ENCODE results near the gene AOPEP.

AOPEP gene

GRCh38 chr9:94894094-94894699, 167.7 kb downstream of the AOPEP start:
- no peak for DNase-seq (ENCODE audit: low read depth in 2 of 2, low spot score in 1 of 2)

DNA sequence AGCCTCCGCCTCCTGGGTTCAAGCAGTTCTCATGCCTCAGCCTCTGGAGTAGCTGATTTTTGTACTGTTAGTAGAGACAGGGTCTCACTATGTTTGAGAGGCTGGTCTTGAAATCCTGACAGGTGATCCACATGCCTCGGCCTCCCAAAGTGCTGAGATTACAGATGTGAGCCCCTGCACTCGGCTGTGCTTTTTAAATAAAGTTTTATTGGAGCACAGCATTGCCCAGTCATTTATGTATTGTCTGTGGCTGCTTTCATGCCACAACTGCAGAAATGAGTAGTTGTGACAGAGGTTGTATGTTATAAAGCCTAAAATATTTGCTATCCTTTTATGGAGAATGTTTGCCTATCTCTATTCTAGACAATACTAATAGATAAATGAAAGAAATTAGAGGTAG, 169.2 kb downstream of the AOPEP start:
- no peak for DNase-seq (ENCODE audit: low read depth in 2 of 2, low spot score in 1 of 2)

GRCh38 chr9:94896512-94896911, 170.0 kb downstream of the AOPEP start:
- DNase-seq (ENCODE audit: low read depth in 2 of 2, low spot score in 1 of 2), result no peak

GRCh38 chr9:94899464-94900221, 173.1 kb downstream of the AOPEP start:
- DNase-seq (ENCODE audit: low read depth in 2 of 2, low spot score in 1 of 2), result no peak

GRCh38 chr9:94900222-94901018, 173.9 kb downstream of the AOPEP start:
- DNase-seq (ENCODE audit: low read depth in 2 of 2, low spot score in 1 of 2), result no peak

GRCh38 chr9:94901019-94901363, 174.5 kb downstream of the AOPEP start:
- no peak for DNase-seq (ENCODE audit: low read depth in 2 of 2, low spot score in 1 of 2)

DNA sequence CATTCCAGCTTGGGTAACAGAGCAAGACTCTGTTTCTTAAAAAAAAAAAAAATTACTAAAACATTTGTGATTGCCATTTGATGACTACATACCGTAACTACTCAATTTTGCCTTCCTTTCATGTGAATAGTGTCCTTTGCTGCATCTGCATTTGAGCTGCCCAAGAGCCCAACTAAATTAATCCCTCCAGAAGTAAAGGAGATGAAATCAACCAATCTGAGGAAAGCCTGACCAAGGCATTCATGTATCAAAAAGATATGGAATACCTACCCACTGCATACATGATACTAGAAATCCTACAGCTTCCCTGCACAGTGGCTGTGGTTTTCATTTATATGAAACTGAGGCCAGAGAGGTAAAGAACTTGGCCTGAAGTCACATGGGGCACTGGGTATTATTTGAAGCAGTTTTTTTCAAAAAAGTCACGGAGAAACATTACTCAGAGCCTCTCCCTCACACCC, 177.5 kb downstream of the AOPEP start:
- DNase-seq (ENCODE audit: low read depth in 2 of 2, low spot score in 1 of 2), result no peak

- no peak for DNase-seq (ENCODE audit: low read depth in 2 of 2, low spot score in 1 of 2)
Observed at GRCh38 chr9:94904806-94905205, 178.3 kb downstream of the AOPEP start.

GRCh38 chr9:94905606-94906005, 179.1 kb downstream of the AOPEP start:
- DNase-seq (ENCODE audit: low read depth in 2 of 2, low spot score in 1 of 2), result no peak

DNA sequence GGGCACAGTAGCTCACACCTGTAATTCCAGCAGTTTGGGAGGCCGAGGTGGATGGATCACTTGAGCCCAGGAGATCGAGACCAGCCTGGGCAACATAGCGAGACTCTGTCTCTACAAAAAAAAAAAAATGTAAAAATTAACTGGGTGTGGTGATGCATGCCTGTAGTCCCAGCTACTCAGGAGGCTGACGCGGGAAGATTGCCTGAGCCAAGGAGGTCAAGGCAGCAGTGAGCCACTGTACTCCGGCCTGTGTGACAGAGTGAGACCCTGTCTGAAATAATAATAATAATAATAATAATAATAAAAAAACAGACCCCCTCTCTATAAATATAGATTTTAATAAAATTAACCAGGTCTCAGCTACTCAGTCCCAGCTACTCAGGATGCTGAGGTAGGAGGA, 179.7 kb downstream of the AOPEP start:
- no peak for DNase-seq (ENCODE audit: low read depth in 2 of 2, low spot score in 1 of 2)

- DNase-seq (ENCODE audit: low read depth in 2 of 2, low spot score in 1 of 2), result no peak
Observed at GRCh38 chr9:94906713-94907112, 180.2 kb downstream of the AOPEP start.

- DNase-seq (ENCODE audit: low read depth in 2 of 2, low spot score in 1 of 2), result no peak
Observed at GRCh38 chr9:94907264-94907936, 180.9 kb downstream of the AOPEP start.

DNA sequence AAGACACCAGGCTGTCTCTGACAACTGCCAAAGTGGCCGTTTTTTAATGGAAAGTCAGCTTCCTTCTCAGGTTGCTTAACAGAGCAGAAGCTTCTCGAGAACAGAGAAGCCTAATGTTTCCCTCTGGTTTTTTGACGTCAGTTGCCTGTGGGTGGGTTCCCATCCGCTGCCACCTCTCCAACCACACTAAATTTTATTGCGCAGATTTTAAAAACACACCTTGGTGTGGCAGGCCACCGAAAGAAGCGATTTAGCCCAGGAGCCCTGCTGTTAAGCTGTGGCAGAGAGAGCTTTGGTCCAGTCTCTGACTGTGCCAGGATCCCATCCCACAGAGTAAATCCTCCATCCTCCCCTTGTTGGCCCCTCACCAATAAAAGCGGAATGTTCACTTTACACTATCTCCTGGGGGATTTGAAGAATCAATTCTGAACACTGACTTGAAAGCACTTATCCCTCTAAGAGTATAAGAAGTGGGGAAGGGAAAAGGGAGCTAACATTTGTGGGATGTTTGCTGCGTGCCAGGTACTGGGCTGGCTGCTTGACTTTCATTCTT, 181.6 kb downstream of the AOPEP start:
- no peak for DNase-seq (ENCODE audit: low read depth in 2 of 2, low spot score in 1 of 2)

- DNase-seq (ENCODE audit: low read depth in 2 of 2, low spot score in 1 of 2), result no peak
Observed at GRCh38 chr9:94908583-94909249, 182.2 kb downstream of the AOPEP start.

GRCh38 chr9:94909250-94909894, 182.9 kb downstream of the AOPEP start:
- no peak for DNase-seq (ENCODE audit: low read depth in 2 of 2, low spot score in 1 of 2)

DNA sequence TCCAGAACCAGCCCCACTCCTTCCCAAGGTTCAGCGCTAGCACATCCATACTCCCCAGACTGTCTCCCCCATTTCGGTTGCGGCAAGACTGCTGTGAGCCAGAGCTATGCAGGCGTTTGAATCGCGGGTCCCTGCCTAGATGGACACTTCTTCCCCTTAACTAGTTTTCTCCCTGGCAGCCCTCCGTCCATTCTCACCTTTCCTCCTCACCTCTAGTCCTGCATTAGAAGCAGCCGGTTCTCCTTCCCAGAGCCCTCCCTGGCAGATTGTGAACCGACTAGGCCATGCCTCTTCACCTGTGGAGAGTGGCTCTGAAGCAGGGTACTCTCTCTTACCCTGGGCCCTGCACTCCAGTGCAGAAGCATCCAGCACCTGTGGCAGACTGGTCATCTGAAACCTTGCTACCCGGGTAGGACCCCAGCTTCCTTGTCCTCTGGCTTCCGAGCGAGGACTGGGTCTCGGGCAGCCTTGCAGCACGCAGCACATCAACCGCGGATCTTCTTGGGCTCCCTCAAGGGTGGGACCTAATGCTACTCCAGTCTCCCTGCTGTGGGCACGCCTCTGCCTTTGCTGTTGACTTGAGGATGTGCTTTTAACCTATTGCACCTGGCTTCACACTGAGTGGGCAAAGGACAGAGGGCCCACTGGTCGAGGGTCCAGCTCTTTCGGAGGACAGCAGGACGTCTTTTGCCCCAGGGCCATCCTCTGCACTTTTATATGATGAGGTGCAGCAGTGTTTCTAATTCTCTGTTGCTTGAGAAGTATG, 183.6 kb downstream of the AOPEP start:
- DNase-seq (ENCODE audit: low read depth in 2 of 2, low spot score in 1 of 2), result no peak

GRCh38 chr9:94911211-94911610, 184.7 kb downstream of the AOPEP start:
- DNase-seq (ENCODE audit: low read depth in 2 of 2, low spot score in 1 of 2), result no peak

GRCh38 chr9:94911986-94912635, 185.6 kb downstream of the AOPEP start:
- DNase-seq (ENCODE audit: low read depth in 2 of 2, low spot score in 1 of 2), result no peak

DNA sequence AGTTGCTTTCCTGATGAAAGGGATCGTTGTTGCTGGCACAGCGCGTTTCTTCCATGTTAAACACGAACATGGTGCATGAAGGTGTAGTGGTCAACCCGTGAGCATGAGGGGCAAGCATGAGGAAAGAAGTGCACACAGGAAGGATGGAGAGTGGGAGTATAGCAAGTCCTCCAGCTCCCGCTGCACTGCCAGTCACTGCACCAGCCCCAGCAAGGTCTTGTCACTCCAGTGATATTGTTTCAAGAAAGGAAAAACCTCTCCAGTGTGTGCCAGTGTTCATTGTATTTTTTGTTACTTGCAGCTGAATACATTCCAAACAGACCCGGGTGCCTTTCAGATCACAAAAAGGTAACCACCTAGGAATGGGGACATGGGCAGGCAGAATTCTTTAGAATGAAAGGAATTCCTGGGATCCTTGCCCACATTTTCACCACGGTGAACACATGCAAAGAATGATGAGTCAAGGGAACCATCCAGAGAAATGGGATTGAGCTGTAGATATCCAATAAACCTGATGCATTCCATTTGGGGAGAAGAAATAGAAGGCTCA, 186.3 kb downstream of the AOPEP start:
- DNase-seq (ENCODE audit: low read depth in 2 of 2, low spot score in 1 of 2), result no peak
